ENCODE results near the gene IGLL5. TPM values are rescaled to one million over a fixed set of nuclear protein-coding genes. Genes with fewer than 3 reads are reported as not detected.
A peak's percentile ranks its signal among the peaks of the same experiment; 100 is the strongest.
"Not testable (repeated sequence)": the region's sequence is repeated elsewhere in the genome, so short reads cannot be mapped to it uniquely, and the experiment has no call there.

IGLL5 gene
- total and polyA plus RNA-seq, 5 donors from 2014 or later, result 0.27 to 1.4 (median 0.39) TPM; not detected in 2

DNA sequence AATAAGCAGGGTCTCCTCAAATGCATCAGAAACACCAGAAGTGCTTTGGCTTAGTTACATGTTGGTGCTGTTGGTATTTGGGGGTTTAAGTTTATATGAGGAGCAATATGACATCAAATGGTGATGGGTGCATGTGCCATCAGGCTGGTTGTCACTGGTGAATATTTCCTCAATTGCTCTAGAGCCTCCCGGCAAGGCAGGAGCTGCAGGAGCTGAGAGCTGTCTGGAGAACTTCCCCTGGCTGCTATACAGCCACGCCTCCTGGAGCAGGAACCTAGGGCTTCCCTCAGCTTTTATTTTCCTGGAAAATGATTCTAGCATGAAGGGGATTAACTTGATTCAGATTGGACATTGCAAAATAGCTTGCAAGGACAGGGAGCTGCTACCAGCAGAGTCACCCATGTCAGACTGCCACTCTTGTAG, 15.8 kb downstream of the IGLL5 start:
- DNase-seq (no peak), ATAC-seq (ENCODE audit: low read depth in 2 of 2) (no peak)
- no peaks in the 10 kb centered on the region for H3K4me1 ChIP-seq (ENCODE audit: control insufficient read depth, insufficient read depth, low read length, poor library complexity, severe bottlenecking)
- no peaks in the 10 kb centered on the region for H3K9me3 ChIP-seq (ENCODE audit: control insufficient read depth in 2 of 2, low read length in 2 of 2)
- Mint-ChIP-seq H3K27ac (peak overlapping the region in 1 of 3 donors; percentile 20), H3K4me1 (no peaks in the 10 kb centered on the region), H3K4me3 (no peak overlapping the region), H3K27me3 (peaks cover 1% of the 10 kb centered on the region), H3K9me3 (peaks cover 0 to 2% (median 0%) of the 10 kb centered on the region in 7 donors), H3K36me3 (no peaks in the 10 kb centered on the region)
- no peaks in the 10 kb centered on the region for H3K27me3 ChIP-seq (ENCODE audit: control insufficient read depth, insufficient read depth, low read length)
- no peaks in the 10 kb centered on the region for H3K36me3 ChIP-seq (ENCODE audit: control insufficient read depth, insufficient read depth, low read length)
- no peak overlapping the region for H3K27ac ChIP-seq (ENCODE audit: insufficient read depth, low read length, poor library complexity, severe bottlenecking)
- H3K4me3 ChIP-seq (ENCODE audit: low read depth, low read length), result no peak overlapping the region

DNA sequence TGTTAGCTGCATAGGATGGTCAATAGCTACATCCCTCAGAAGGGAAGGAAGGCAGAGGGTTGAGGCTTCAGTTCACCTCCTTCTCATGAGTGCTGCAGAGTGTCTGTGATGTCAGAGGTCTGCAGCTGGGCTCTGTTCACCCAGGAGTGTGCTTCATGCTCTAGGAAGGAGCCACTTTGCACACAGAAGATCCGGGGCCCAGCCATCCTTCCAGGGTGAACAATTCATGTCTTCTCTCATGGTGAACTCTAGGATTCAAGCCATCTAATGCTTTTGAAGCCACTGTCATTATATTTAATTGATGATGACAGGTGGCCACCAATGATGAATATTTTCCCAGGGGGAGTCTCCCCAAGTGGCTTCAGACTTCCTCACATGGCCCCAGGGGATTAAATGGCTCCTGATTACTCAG, 16.2 kb downstream of the IGLL5 start:
- H3K4me1 Mint-ChIP-seq; H3K36me3 ChIP-seq (ENCODE audit: control insufficient read depth, insufficient read depth, low read length): not testable (repeated sequence)

DNA sequence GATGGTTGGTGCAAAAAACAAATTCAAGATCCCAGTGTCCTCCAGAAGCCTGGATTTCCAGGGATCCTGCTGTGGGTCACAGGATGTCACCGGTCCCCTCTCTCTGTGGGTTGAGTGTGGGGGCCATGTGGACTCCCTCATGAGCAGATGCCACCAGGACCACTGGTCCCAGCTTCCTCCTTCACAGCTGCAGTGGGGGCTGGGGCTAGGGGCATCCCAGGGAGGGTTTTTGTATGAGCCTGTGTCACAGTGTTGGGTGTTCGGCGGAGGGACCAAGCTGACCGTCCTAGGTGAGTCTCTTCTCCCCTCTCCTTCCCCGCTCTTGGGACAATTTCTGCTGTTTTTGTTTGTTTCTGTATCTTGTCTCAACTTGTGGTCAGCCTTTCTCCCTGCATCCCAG, 17.1 kb downstream of the IGLL5 start:
- H3K4me1 Mint-ChIP-seq; H3K4me1 ChIP-seq (ENCODE audit: control insufficient read depth, insufficient read depth, low read length, poor library complexity, severe bottlenecking); H3K4me3 Mint-ChIP-seq; H3K9me3 ChIP-seq (ENCODE audit: control insufficient read depth in 2 of 2, low read length in 2 of 2); H3K9me3 Mint-ChIP-seq; H3K36me3 ChIP-seq (ENCODE audit: control insufficient read depth, insufficient read depth, low read length); H3K27me3 Mint-ChIP-seq; H3K27ac ChIP-seq (ENCODE audit: insufficient read depth, low read length, poor library complexity, severe bottlenecking); H3K27ac Mint-ChIP-seq; DNase-seq; ATAC-seq (ENCODE audit: low read depth in 2 of 2); H3K4me3 ChIP-seq (ENCODE audit: low read depth, low read length); H3K27me3 ChIP-seq (ENCODE audit: control insufficient read depth, insufficient read depth, low read length); H3K36me3 Mint-ChIP-seq: not testable (repeated sequence)

More for the DNA sequence above, 16.2 kb downstream of the IGLL5 start:
- not testable (repeated sequence) for H3K9me3 Mint-ChIP-seq; ATAC-seq (ENCODE audit: low read depth in 2 of 2); H3K4me3 Mint-ChIP-seq; DNase-seq; H3K4me3 ChIP-seq (ENCODE audit: low read depth, low read length); H3K4me1 ChIP-seq (ENCODE audit: control insufficient read depth, insufficient read depth, low read length, poor library complexity, severe bottlenecking); H3K27me3 ChIP-seq (ENCODE audit: control insufficient read depth, insufficient read depth, low read length); H3K27ac Mint-ChIP-seq; H3K9me3 ChIP-seq (ENCODE audit: control insufficient read depth in 2 of 2, low read length in 2 of 2); H3K27me3 Mint-ChIP-seq; H3K27ac ChIP-seq (ENCODE audit: insufficient read depth, low read length, poor library complexity, severe bottlenecking); H3K36me3 Mint-ChIP-seq

DNA sequence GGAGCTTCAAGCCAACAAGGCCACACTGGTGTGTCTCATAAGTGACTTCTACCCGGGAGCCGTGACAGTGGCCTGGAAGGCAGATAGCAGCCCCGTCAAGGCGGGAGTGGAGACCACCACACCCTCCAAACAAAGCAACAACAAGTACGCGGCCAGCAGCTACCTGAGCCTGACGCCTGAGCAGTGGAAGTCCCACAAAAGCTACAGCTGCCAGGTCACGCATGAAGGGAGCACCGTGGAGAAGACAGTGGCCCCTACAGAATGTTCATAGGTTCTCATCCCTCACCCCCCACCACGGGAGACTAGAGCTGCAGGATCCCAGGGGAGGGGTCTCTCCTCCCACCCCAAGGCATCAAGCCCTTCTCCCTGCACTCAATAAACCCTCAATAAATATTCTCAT, 18.8 kb downstream of the IGLL5 start:
- H3K27me3 ChIP-seq (ENCODE audit: control insufficient read depth, insufficient read depth, low read length); H3K9me3 Mint-ChIP-seq; H3K36me3 Mint-ChIP-seq; H3K4me1 ChIP-seq (ENCODE audit: control insufficient read depth, insufficient read depth, low read length, poor library complexity, severe bottlenecking); H3K4me3 ChIP-seq (ENCODE audit: low read depth, low read length); H3K27me3 Mint-ChIP-seq; ATAC-seq (ENCODE audit: low read depth in 2 of 2); DNase-seq; H3K27ac ChIP-seq (ENCODE audit: insufficient read depth, low read length, poor library complexity, severe bottlenecking); H3K36me3 ChIP-seq (ENCODE audit: control insufficient read depth, insufficient read depth, low read length); H3K4me3 Mint-ChIP-seq; H3K4me1 Mint-ChIP-seq; H3K27ac Mint-ChIP-seq; H3K9me3 ChIP-seq (ENCODE audit: control insufficient read depth in 2 of 2, low read length in 2 of 2): not testable (repeated sequence)

DNA sequence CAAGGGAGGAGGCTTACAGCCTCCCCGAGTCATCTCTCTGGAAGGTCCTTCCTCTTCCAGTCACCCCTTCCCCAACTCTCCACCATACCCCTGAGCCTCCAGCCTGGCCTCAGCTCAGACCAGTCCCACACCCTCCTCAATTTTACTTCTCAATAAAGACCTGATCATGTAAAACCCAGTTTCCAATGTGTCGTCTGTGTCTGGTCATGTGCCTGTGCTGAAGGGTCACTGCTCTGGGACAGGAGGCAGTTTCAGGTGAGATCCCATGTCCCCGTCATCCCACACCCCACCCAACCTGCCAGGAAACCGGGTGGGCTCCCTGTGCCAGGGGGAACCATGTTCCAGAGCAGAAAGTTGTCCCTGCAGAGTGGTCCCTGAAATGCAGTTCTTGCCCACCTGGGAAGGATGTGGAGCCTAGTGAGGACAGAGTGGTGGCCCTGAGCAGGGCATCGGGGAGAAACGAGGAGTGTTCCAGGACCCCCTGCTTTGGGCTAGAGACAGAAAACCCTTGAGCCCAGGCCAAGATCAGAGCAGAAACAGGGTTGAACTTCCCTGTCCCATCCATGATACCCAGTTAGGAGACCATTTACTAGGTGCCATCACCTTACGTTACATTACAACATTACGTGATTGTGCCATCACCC, 19.4 kb downstream of the IGLL5 start:
- Histone ChIP-seq H3K9me3 (ENCODE audit: control insufficient read depth in 2 of 2, low read length in 2 of 2) (no peaks in the 10 kb centered on the region), H3K27ac (ENCODE audit: insufficient read depth, low read length, poor library complexity, severe bottlenecking) (no peak overlapping the region), H3K27me3 (ENCODE audit: control insufficient read depth, insufficient read depth, low read length) (no peaks in the 10 kb centered on the region), H3K36me3 (ENCODE audit: control insufficient read depth, insufficient read depth, low read length) (no peaks in the 10 kb centered on the region), H3K4me3 (ENCODE audit: low read depth, low read length) (no peak overlapping the region), H3K4me1 (ENCODE audit: control insufficient read depth, insufficient read depth, low read length, poor library complexity, severe bottlenecking) (no peaks in the 10 kb centered on the region)
- Mint-ChIP-seq H3K36me3 (no peaks in the 10 kb centered on the region), H3K27ac (no peak overlapping the region), H3K9me3 (no peaks in the 10 kb centered on the region), H3K4me3 (no peak overlapping the region), H3K27me3 (peaks cover 5% of the 10 kb centered on the region), H3K4me1 (no peaks in the 10 kb centered on the region)
- DNase-seq (no peak), ATAC-seq (ENCODE audit: low read depth in 2 of 2) (no peak)

DNA sequence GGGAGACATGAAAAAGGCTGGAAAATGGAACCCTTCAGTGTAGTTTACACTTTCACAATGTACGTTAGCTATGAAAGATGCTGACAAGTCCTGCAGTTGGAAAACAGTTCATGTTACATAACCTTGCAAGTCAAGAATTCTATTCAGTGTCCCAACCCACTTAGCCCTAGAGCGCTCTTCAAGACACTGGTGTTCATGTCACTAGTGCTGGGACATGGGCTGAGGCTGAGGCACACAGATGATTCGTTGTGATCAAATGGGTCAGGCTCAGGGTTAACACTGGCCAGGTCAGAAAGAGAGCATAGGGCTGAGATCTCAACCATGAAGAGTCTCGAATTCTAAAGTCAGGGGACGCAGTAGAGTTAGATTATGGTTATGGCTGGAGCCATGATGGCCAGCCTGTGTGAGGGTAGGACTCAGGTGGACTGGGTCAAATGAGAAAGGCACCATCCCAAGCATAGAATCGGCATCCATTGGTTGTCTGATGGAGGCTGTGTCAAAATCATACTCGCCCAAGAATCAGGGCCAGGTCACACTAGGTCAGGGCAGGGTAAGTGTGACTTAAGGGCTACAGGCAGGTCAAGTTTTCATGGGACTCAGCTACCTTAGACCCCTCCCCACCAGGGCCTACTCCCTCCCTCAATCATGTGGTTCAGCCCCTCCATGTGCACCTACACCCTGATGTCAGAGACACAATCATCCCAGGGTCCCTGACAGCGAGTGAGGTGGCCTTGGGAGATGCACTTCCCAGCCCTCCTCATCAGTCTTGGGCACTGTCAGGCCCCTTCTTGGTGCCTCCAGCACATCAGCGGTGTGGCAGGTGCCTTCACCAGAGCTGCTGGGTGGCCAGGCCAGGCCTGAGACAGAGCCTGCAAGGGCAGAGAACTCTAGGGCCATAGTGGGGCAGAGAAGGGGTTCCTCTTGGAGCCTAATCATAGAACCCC, 20.2 kb downstream of the IGLL5 start:
- no peak for ATAC-seq (ENCODE audit: low read depth in 2 of 2)
- Mint-ChIP-seq H3K36me3 (no peaks in the 10 kb centered on the region), H3K27ac (peak overlapping the region in 1 of 3 donors; percentile 10), H3K4me3 (no peak overlapping the region), H3K9me3 (no peaks in the 10 kb centered on the region), H3K4me1 (no peaks in the 10 kb centered on the region), H3K27me3 (peaks cover 5% of the 10 kb centered on the region)
- Histone ChIP-seq H3K36me3 (ENCODE audit: control insufficient read depth, insufficient read depth, low read length) (no peaks in the 10 kb centered on the region), H3K9me3 (ENCODE audit: control insufficient read depth in 2 of 2, low read length in 2 of 2) (no peaks in the 10 kb centered on the region), H3K27ac (ENCODE audit: insufficient read depth, low read length, poor library complexity, severe bottlenecking) (no peak overlapping the region), H3K4me3 (ENCODE audit: low read depth, low read length) (no peak overlapping the region), H3K27me3 (ENCODE audit: control insufficient read depth, insufficient read depth, low read length) (no peaks in the 10 kb centered on the region), H3K4me1 (ENCODE audit: control insufficient read depth, insufficient read depth, low read length, poor library complexity, severe bottlenecking) (no peaks in the 10 kb centered on the region)
- no peak for DNase-seq

DNA sequence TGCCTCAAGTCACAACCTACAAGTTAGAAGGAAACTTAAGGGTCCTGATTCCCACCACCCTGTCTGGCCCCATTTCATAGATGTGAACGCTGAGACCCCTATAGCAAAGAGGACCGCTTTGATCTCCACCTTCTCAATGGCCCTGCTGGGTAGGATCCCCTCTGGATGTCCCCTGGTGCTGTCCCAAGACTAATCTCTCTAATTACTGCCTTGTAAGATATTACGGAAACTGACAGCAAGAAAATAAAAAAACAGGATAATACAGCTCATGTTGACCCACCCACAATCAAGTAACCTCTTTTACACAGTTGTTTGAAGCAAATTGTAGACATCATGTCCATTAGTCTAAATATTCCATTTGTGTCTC, 20.9 kb downstream of the IGLL5 start:
- ATAC-seq (ENCODE audit: low read depth in 2 of 2) (no peak), DNase-seq (no peak)
- H3K27ac Mint-ChIP-seq, result peak overlapping the region in 1 of 3 donors; percentile 40
- H3K4me3 Mint-ChIP-seq, result no peak overlapping the region
- H3K4me1 Mint-ChIP-seq, result no peaks in the 10 kb centered on the region
- Histone ChIP-seq H3K4me1 (ENCODE audit: control insufficient read depth, insufficient read depth, low read length, poor library complexity, severe bottlenecking) (no peaks in the 10 kb centered on the region), H3K36me3 (ENCODE audit: control insufficient read depth, insufficient read depth, low read length) (no peaks in the 10 kb centered on the region), H3K9me3 (ENCODE audit: control insufficient read depth in 2 of 2, low read length in 2 of 2) (no peaks in the 10 kb centered on the region), H3K4me3 (ENCODE audit: low read depth, low read length) (no peak overlapping the region), H3K27ac (ENCODE audit: insufficient read depth, low read length, poor library complexity, severe bottlenecking) (no peak overlapping the region), H3K27me3 (ENCODE audit: control insufficient read depth, insufficient read depth, low read length) (no peaks in the 10 kb centered on the region)
- peaks cover 5% of the 10 kb centered on the region for H3K27me3 Mint-ChIP-seq
- H3K9me3 Mint-ChIP-seq, result no peaks in the 10 kb centered on the region
- H3K36me3 Mint-ChIP-seq, result no peaks in the 10 kb centered on the region

Data from CD4-positive, CD25-positive, alpha-beta regulatory T cell (primary cell).